Lower leg skin (tissue), 3 donors: ENCODE results near the gene PLEKHG1.

Source experiments
- POLR2A ChIP-seq, 2 donors: fragments of 450-650 bp; IDR thresholded peaks; one replicate each; pipeline ENCODE4 v1.6.1; 2016 to 2017; ENCODE audit warnings: antibody characterized with exemption in 2 of 2, mild to moderate bottlenecking in 1 of 2, moderate library complexity in 1 of 2
- TF ChIP-seq, protein P1 (sequence below), 3 donors: fragments of 450-650 bp; IDR thresholded peaks; one replicate each; pipeline ENCODE4 v1.5.1; 2016; ENCODE audit warnings: antibody characterized with exemption in 3 of 3, mild to moderate bottlenecking in 3 of 3, moderate library complexity in 2 of 3

DNA sequence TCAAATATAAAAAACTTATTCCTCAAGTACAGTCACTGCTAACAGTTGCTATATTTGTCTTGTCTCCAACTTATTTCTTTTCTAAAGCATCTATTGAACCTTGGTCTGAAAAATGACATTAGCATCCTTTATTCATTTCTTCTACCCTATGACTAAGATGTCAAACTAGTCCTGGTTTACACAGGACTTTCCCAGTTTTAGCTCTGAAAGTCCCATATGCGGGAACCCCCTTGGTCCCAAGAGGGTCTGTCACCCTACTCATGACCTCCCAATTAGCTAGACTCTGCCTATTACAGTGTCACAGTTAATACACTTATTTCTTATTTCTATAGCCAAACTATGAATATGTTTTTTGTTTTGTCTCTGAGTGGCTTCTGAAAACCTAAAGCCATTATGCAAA lies 37.1 kb downstream of the PLEKHG1 start:
- TF ChIP-seq, protein P1, sequence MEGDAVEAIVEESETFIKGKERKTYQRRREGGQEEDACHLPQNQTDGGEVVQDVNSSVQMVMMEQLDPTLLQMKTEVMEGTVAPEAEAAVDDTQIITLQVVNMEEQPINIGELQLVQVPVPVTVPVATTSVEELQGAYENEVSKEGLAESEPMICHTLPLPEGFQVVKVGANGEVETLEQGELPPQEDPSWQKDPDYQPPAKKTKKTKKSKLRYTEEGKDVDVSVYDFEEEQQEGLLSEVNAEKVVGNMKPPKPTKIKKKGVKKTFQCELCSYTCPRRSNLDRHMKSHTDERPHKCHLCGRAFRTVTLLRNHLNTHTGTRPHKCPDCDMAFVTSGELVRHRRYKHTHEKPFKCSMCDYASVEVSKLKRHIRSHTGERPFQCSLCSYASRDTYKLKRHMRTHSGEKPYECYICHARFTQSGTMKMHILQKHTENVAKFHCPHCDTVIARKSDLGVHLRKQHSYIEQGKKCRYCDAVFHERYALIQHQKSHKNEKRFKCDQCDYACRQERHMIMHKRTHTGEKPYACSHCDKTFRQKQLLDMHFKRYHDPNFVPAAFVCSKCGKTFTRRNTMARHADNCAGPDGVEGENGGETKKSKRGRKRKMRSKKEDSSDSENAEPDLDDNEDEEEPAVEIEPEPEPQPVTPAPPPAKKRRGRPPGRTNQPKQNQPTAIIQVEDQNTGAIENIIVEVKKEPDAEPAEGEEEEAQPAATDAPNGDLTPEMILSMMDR (IDR thresholded peaks at IDR 0.05) = no peak
- TF ChIP-seq POLR2A (IDR thresholded peaks at IDR 0.05) = no peak
